Tibial artery (tissue), 4 donors: ENCODE measurements around the gene NKAIN1.

ENCODE experiments used
- DNase-seq, 2 donors: peaks; one replicate each; pipeline ENCODE4 v3.0.0-alpha.2; 2019
- H3K27ac ChIP-seq, 2 donors: fragments of 200-600 bp; sonication (generic) in 1 of 2; 1 replicate in 1 of 2; 2 replicates in 1 of 2; pipeline ENCODE4 v1.5.1; 2018 to 2019; ENCODE audit warnings: mild to moderate bottlenecking in 1 of 2
- H3K27me3 ChIP-seq, 2 donors: fragments of 200-600 bp; sonication (generic) in 1 of 2; one replicate each; pipeline versions ENCODE4 v1.5.1 to v1.6.0; 2016 to 2019
- H3K36me3 ChIP-seq, 3 donors: fragments of 200-600 bp; sonication (generic) in 2 of 3; one replicate each; pipeline ENCODE4 v1.5.1; 2016 to 2019; ENCODE audit warnings: mild to moderate bottlenecking in 2 of 3
- H3K4me1 ChIP-seq, 4 donors: fragments of 200-600 bp; sonication (generic) in 2 of 4; 1 replicate in 3 of 4; 2 replicates in 1 of 4; pipeline ENCODE4 v1.5.1; 2016 to 2019
- H3K4me3 ChIP-seq, 2 donors: fragments of 200-600 bp; sonication (generic) in 1 of 2; 1 replicate in 1 of 2; 2 replicates in 1 of 2; pipeline ENCODE4 v1.5.1; 2018 to 2019; ENCODE audit warnings: mild to moderate bottlenecking in 2 of 2
- H3K9me3 ChIP-seq, 3 donors: fragments of 200-600 bp; sonication (generic) in 1 of 3; one replicate each; pipeline ENCODE4 v1.5.1; 2016 to 2019
- CTCF ChIP-seq, 2 experiments: fragments of 200-600 bp in 1 of 2; fragments of 450-650 bp in 1 of 2; IDR thresholded peaks; one replicate each; pipeline ENCODE4 v1.5.1; 2017 to 2019; ENCODE audit warnings: antibody characterized with exemption in 2 of 2, mild to moderate bottlenecking in 1 of 2, moderate library complexity in 1 of 2
- intact Hi-C: fragments of 100-400 bp; cut with DNase I; formaldehyde crosslinking; loops from one replicate; pipeline ENCODE4 v1.15.0; 2023; ENCODE audit warnings: low total_unique reads

The NKAIN1 gene

DNA sequence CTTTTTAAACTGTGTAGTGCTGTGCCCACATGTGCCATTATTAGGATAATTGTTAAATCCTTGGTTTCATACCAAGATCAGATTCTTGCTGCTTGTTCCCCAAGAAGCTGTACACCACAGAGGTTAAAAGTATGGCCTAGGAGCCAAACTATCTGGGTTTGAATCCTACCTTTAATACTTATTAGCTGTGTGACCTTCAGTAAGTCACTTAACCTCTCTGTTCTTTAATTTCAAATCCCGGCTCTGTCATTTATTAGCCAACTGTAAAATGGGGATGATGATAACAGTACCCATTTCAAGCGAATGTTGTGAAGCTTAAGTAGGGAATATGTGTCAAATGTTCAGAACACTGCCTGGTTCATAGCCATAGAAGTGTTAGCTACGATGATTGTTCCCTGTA is 32.6 kb downstream of the NKAIN1 start:
- no peaks in the 10 kb centered on the region for H3K36me3 ChIP-seq
- H3K27me3 ChIP-seq, result peaks cover 0 to 5% of the 10 kb centered on the region in 2 donors
- H3K27ac ChIP-seq, result no peak overlapping the region
- H3K9me3 ChIP-seq, result no peaks in the 10 kb centered on the region
- no peak for DNase-seq
- TF ChIP-seq CTCF (IDR thresholded peaks at IDR 0.05), result no peak
- intact Hi-C loops, result no loop called here
- H3K4me1 ChIP-seq, result no peaks in the 10 kb centered on the region
- H3K4me3 ChIP-seq, result no peak overlapping the region

DNA sequence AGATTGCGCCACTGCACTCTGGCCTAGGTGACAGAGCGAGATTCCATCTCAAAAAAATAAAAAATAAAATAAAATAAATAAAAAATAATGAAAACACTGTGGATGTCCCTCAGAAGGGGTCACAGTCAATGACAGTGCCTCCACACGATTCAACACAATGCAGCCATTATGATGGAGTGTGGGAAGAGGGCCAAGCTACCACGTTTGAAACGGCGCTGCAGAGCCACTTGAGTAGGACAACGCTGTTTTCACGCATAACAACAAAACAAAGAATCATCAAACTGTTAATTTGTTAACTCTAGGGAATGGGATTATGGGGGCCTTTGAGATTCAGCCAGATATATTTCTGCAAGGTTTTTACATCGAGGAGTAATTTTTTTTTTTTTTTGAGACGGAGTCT is 36.5 kb downstream of the NKAIN1 start:
- H3K4me1 ChIP-seq, result no peaks in the 10 kb centered on the region
- no peaks in the 10 kb centered on the region for H3K36me3 ChIP-seq
- H3K27ac ChIP-seq, result no peak overlapping the region
- peaks cover 0 to 6% of the 10 kb centered on the region in 2 donors for H3K27me3 ChIP-seq
- no peak for DNase-seq
- intact Hi-C loops, result no loop called here
- no peak for TF ChIP-seq CTCF (IDR thresholded peaks at IDR 0.05)
- H3K9me3 ChIP-seq, result no peaks in the 10 kb centered on the region
- H3K4me3 ChIP-seq, result no peak overlapping the region

- peaks cover 0 to 6% of the 10 kb centered on the region in 2 donors for H3K27me3 ChIP-seq
- no peak for DNase-seq
- intact Hi-C loops, result no loop called here
- H3K4me1 ChIP-seq, result no peaks in the 10 kb centered on the region
- H3K36me3 ChIP-seq, result no peaks in the 10 kb centered on the region
- no peak overlapping the region for H3K27ac ChIP-seq
- TF ChIP-seq CTCF (IDR thresholded peaks at IDR 0.05), result no peak
- no peak overlapping the region for H3K4me3 ChIP-seq
- no peaks in the 10 kb centered on the region for H3K9me3 ChIP-seq
These were observed 37.7 kb downstream of the NKAIN1 start for GRCh38 chr1:31201931-31202360.

DNA sequence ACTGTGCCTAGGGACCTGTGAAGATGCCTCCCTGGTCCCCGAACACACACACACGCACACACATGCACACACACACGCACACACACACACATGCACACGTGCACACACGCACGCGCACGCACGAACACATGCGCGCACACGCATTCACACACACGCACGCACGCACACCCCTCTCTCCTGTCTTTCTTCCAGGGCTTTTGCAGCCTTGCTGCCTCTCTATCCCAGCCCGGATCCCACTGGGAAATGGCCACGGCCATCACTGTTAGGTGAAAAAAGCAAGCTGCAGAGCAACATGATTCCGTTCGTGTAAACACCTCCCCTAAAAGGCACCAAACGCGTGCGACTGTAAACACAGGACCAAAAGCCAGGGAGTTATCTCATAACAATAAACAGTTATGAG is 39.7 kb downstream of the NKAIN1 start:
- Histone ChIP-seq H3K4me3 (no peak overlapping the region), H3K4me1 (no peaks in the 10 kb centered on the region), H3K27me3 (peaks cover 0 to 10% of the 10 kb centered on the region in 2 donors), H3K36me3 (no peaks in the 10 kb centered on the region), H3K9me3 (no peaks in the 10 kb centered on the region), H3K27ac (no peak overlapping the region)
- DNase-seq, result no peak
- intact Hi-C loops, result no loop called here
- no peak for TF ChIP-seq CTCF (IDR thresholded peaks at IDR 0.05)

DNA sequence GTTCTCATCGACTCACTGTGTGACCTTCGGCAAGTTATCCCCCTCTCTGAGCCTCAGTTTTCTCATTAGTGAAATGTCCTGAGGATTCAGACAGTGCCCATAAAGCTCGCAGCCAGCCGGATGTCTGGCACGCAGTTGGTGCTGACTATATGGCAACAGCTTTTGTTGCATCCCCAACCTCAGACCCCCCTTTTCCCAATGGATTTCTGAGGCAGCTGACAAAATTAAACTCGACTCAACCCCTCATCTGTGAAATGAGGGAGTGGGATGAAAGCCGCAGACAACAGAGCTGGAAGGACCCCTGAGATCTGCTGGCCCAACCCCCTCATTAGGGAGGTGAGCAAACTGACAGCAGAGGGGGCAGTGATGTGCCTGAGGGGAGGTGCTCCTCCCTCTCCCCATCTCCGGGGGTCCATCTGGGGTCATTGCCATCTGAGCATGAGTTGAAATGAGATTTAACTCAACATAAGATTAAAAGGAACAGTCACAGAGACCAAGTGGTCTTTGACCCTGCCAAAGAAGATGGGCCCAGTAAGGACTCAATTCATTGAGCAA is 40.4 kb downstream of the NKAIN1 start:
- TF ChIP-seq CTCF (IDR thresholded peaks at IDR 0.05), result no peak
- no peak overlapping the region for H3K27ac ChIP-seq
- H3K36me3 ChIP-seq, result no peaks in the 10 kb centered on the region
- H3K9me3 ChIP-seq, result no peaks in the 10 kb centered on the region
- no peak overlapping the region for H3K4me3 ChIP-seq
- H3K4me1 ChIP-seq, result no peaks in the 10 kb centered on the region
- no peak for DNase-seq
- intact Hi-C loops, result no loop called here
- H3K27me3 ChIP-seq, result peaks cover 0 to 10% of the 10 kb centered on the region in 2 donors

GRCh38 chr1:31198600-31198999 is 41.1 kb downstream of the NKAIN1 start:
- DNase-seq, result no peak
- H3K4me1 ChIP-seq, result no peaks in the 10 kb centered on the region
- H3K4me3 ChIP-seq, result no peak overlapping the region
- no peak for TF ChIP-seq CTCF (IDR thresholded peaks at IDR 0.05)
- peaks cover 0 to 10% of the 10 kb centered on the region in 2 donors for H3K27me3 ChIP-seq
- no peaks in the 10 kb centered on the region for H3K36me3 ChIP-seq
- no peak overlapping the region for H3K27ac ChIP-seq
- intact Hi-C loops, result no loop called here
- no peaks in the 10 kb centered on the region for H3K9me3 ChIP-seq
